ENCODE data around the gene CCT4.
"Not testable (repeated sequence)": the region's sequence is repeated elsewhere in the genome, so short reads cannot be mapped to it uniquely, and the experiment has no call there.

The CCT4 gene

GRCh38 chr2:61924895-61925663 is 36.6 kb upstream of the CCT4 start:
- no peak for TF ChIP-seq CTCF (IDR thresholded peaks at IDR 0.05; ENCODE audit: borderline replicate concordance, insufficient read depth, low read depth, low read length)

GRCh38 chr2:61922714-61923113 is 34.3 kb upstream of the CCT4 start:
- no peak overlapping the region for H3K4me3 ChIP-seq (ENCODE audit: low read depth, low read length)
- TF ChIP-seq CTCF (IDR thresholded peaks at IDR 0.05; ENCODE audit: borderline replicate concordance, insufficient read depth, low read depth, low read length) = no peak

More at GRCh38 chr2:61924895-61925663, 36.6 kb upstream of the CCT4 start:
- no peak overlapping the region for H3K4me3 ChIP-seq (ENCODE audit: low read depth, low read length)

GRCh38 chr2:61920548-61920947 is 32.1 kb upstream of the CCT4 start:
- no peak overlapping the region for H3K4me3 ChIP-seq (ENCODE audit: low read depth, low read length)
- TF ChIP-seq CTCF (IDR thresholded peaks at IDR 0.05; ENCODE audit: borderline replicate concordance, insufficient read depth, low read depth, low read length) = no peak

GRCh38 chr2:61914794-61915193 is 26.3 kb upstream of the CCT4 start:
- H3K4me3 ChIP-seq (ENCODE audit: low read depth, low read length) = not testable (repeated sequence)

GRCh38 chr2:61911510-61911909 is 23.1 kb upstream of the CCT4 start:
- peak; percentile 29; the same call in 1 of the 2 replicates for TF ChIP-seq CTCF (IDR thresholded peaks at IDR 0.05; ENCODE audit: borderline replicate concordance, insufficient read depth, low read depth, low read length)
- no peak overlapping the region for H3K4me3 ChIP-seq (ENCODE audit: low read depth, low read length)

GRCh38 chr2:61910603-61911002 is 22.1 kb upstream of the CCT4 start:
- TF ChIP-seq CTCF (IDR thresholded peaks at IDR 0.05; ENCODE audit: borderline replicate concordance, insufficient read depth, low read depth, low read length) = no peak
- no peak overlapping the region for H3K4me3 ChIP-seq (ENCODE audit: low read depth, low read length)

- no peak overlapping the region for H3K4me3 ChIP-seq (ENCODE audit: low read depth, low read length)
- no peak for TF ChIP-seq CTCF (IDR thresholded peaks at IDR 0.05; ENCODE audit: borderline replicate concordance, insufficient read depth, low read depth, low read length)
These were observed 20.7 kb upstream of the CCT4 start for GRCh38 chr2:61909116-61909515.

Data from GM12875 (cell line).